ENCODE measurements around the gene LMCD1.

DNA sequence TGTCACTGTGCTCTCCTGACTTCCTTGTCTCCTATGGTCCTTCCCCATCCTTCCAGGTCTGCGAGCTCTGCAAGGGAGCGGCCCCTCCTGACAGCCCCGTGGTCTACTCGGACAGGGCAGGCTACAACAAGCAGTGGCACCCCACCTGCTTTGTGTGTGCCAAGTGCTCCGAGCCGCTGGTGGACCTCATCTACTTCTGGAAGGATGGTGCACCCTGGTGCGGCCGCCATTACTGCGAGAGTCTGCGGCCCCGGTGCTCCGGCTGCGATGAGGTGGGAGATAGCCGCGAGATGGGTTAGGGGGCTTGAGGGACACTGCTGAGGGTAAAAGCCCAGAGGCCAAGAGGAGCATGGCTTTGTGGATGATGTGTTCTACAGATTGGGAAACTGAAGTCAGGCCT is 63.8 kb downstream of the LMCD1 start:
- TF ChIP-seq, protein P1, sequence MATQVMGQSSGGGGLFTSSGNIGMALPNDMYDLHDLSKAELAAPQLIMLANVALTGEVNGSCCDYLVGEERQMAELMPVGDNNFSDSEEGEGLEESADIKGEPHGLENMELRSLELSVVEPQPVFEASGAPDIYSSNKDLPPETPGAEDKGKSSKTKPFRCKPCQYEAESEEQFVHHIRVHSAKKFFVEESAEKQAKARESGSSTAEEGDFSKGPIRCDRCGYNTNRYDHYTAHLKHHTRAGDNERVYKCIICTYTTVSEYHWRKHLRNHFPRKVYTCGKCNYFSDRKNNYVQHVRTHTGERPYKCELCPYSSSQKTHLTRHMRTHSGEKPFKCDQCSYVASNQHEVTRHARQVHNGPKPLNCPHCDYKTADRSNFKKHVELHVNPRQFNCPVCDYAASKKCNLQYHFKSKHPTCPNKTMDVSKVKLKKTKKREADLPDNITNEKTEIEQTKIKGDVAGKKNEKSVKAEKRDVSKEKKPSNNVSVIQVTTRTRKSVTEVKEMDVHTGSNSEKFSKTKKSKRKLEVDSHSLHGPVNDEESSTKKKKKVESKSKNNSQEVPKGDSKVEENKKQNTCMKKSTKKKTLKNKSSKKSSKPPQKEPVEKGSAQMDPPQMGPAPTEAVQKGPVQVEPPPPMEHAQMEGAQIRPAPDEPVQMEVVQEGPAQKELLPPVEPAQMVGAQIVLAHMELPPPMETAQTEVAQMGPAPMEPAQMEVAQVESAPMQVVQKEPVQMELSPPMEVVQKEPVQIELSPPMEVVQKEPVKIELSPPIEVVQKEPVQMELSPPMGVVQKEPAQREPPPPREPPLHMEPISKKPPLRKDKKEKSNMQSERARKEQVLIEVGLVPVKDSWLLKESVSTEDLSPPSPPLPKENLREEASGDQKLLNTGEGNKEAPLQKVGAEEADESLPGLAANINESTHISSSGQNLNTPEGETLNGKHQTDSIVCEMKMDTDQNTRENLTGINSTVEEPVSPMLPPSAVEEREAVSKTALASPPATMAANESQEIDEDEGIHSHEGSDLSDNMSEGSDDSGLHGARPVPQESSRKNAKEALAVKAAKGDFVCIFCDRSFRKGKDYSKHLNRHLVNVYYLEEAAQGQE (IDR thresholded peaks at IDR 0.05; ENCODE audit: low read depth): no peak
- TF ChIP-seq CREB1 (IDR thresholded peaks at IDR 0.05; ENCODE audit: low read depth) (no peak), FOXM1 (IDR thresholded peaks at IDR 0.05; ENCODE audit: borderline replicate concordance, low read depth) (no peak), TEAD4 (IDR thresholded peaks at IDR 0.05) (no peak), YY1 (IDR thresholded peaks at IDR 0.05; ENCODE audit: low read depth) (no peak)
- TF ChIP-seq, protein P2, sequence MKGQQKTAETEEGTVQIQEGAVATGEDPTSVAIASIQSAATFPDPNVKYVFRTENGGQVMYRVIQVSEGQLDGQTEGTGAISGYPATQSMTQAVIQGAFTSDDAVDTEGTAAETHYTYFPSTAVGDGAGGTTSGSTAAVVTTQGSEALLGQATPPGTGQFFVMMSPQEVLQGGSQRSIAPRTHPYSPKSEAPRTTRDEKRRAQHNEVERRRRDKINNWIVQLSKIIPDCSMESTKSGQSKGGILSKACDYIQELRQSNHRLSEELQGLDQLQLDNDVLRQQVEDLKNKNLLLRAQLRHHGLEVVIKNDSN (IDR thresholded peaks at IDR 0.05): no peak

All from Ishikawa (cell line).